Large intestine (tissue), 3 donors: ENCODE data around the gene RFC2. TPM values are rescaled to one million over a fixed set of nuclear protein-coding genes. Genes with fewer than 3 reads are reported as not detected.

Experiments used
- DNase-seq, 2 donors: peaks; one replicate each; pipeline versions ENCODE4 v3.0.0 to v3.0.0-alpha.2; 2013
- H3K27ac ChIP-seq: one replicate; pipeline ENCODE4 v1.5.1; 2013; ENCODE audit warnings: low read length
- H3K27me3 ChIP-seq: 2 replicates; pipeline ENCODE4 v1.6.1; 2013; ENCODE audit warnings: low read length; ENCODE audit not compliant: control insufficient read depth, insufficient read depth
- H3K36me3 ChIP-seq: 2 replicates; pipeline ENCODE4 v1.6.1; 2013; ENCODE audit warnings: low read length; ENCODE audit not compliant: control insufficient read depth, insufficient read depth
- H3K4me1 ChIP-seq: one replicate; pipeline ENCODE4 v1.6.1; 2013; ENCODE audit warnings: low read length; ENCODE audit not compliant: control insufficient read depth, insufficient read depth
- H3K4me3 ChIP-seq: one replicate; pipeline ENCODE4 v1.5.1; 2013; ENCODE audit warnings: low read length
- H3K9me3 ChIP-seq: one replicate; pipeline ENCODE4 v1.6.1; 2013; ENCODE audit warnings: mild to moderate bottlenecking, low read depth, low read length, moderate library complexity; ENCODE audit not compliant: control insufficient read depth
- WGBS: methylation state at CpG from one replicate; pipeline ENCODE4 v1.1.5; 2013; ENCODE audit warnings: low lambda C conversion rate; ENCODE audit not compliant: insufficient coverage; 5-methylcytosine and 5-hydroxymethylcytosine counted together
- polyA plus RNA-seq: library from polyadenylated mRNA; unstranded; fragments of 120-200 nt; gene quantifications from one replicate; pipeline ENCODE4 v1.2.1, GENCODE V29; 2013

RFC2 gene
- polyA plus RNA-seq, 1 donor: 19.5 TPM

GRCh38 chr7:74283858-74284447, 29.8 kb upstream of the RFC2 start:
- WGBS: no CpG with 5 or more reads among the region's 9 CpGs

GRCh38 chr7:74282748-74283459, 28.7 kb upstream of the RFC2 start:
- Histone ChIP-seq H3K9me3 (no peaks in the 10 kb centered on the region), H3K4me3 (no peak overlapping the region), H3K4me1 (peaks cover 34% of the 10 kb centered on the region), H3K27ac (no peak overlapping the region), H3K27me3 (no peaks in the 10 kb centered on the region), H3K36me3 (no peaks in the 10 kb centered on the region)
- no peak for DNase-seq
- 80% methylated on average over 1 of the region's 14 CpGs for WGBS

More at GRCh38 chr7:74283858-74284447, 29.8 kb upstream of the RFC2 start:
- Histone ChIP-seq H3K27me3 (no peaks in the 10 kb centered on the region), H3K36me3 (no peaks in the 10 kb centered on the region), H3K9me3 (no peaks in the 10 kb centered on the region), H3K4me3 (no peak overlapping the region), H3K27ac (peak overlapping the region; percentile 98), H3K4me1 (peaks cover 45% of the 10 kb centered on the region)
- DNase-seq: peak in 1 of 2 donors; percentile 31

GRCh38 chr7:74280985-74281384, 26.8 kb upstream of the RFC2 start:
- no peaks in the 10 kb centered on the region for H3K9me3 ChIP-seq
- no peak overlapping the region for H3K27ac ChIP-seq
- peaks cover 33% of the 10 kb centered on the region for H3K4me1 ChIP-seq
- no peak for DNase-seq
- H3K4me3 ChIP-seq: no peak overlapping the region
- no peaks in the 10 kb centered on the region for H3K36me3 ChIP-seq
- no peaks in the 10 kb centered on the region for H3K27me3 ChIP-seq
- no CpG with 5 or more reads among the region's 8 CpGs for whole genome bisulfite sequencing

DNA sequence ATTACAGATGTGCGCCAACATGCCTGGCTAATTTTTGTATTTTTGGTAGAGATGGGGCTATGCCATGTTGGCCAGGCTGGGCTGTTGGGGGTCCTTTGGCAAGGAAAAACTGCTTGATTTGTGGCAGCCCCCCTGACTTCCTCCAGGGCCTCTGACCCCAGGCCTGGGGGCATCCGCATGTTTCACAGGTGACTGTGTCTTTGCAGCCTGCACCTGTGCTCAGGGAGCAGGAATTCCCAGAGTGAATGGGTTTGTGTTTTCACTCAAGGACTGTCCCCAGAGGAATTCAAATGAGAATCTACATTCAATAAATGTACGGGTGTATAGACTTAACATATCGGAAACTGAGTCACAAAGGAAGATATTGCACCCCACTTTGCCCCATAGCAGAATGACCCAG, 23.4 kb upstream of the RFC2 start:
- no peaks in the 10 kb centered on the region for H3K36me3 ChIP-seq
- no CpG with 5 or more reads among the region's 4 CpGs for WGBS
- no peak overlapping the region for H3K27ac ChIP-seq
- no peak for DNase-seq
- H3K9me3 ChIP-seq: no peaks in the 10 kb centered on the region
- H3K4me1 ChIP-seq: peaks cover 15% of the 10 kb centered on the region
- H3K27me3 ChIP-seq: no peaks in the 10 kb centered on the region
- H3K4me3 ChIP-seq: no peak overlapping the region

- Histone ChIP-seq H3K4me3 (no peak overlapping the region), H3K27ac (no peak overlapping the region), H3K4me1 (peaks cover 11% of the 10 kb centered on the region), H3K36me3 (no peaks in the 10 kb centered on the region), H3K9me3 (no peaks in the 10 kb centered on the region), H3K27me3 (no peaks in the 10 kb centered on the region)
- 100% methylated on average over 1 of the region's 6 CpGs for WGBS
- no peak for DNase-seq
These were observed 21.2 kb upstream of the RFC2 start for GRCh38 chr7:74275401-74275881.

DNA sequence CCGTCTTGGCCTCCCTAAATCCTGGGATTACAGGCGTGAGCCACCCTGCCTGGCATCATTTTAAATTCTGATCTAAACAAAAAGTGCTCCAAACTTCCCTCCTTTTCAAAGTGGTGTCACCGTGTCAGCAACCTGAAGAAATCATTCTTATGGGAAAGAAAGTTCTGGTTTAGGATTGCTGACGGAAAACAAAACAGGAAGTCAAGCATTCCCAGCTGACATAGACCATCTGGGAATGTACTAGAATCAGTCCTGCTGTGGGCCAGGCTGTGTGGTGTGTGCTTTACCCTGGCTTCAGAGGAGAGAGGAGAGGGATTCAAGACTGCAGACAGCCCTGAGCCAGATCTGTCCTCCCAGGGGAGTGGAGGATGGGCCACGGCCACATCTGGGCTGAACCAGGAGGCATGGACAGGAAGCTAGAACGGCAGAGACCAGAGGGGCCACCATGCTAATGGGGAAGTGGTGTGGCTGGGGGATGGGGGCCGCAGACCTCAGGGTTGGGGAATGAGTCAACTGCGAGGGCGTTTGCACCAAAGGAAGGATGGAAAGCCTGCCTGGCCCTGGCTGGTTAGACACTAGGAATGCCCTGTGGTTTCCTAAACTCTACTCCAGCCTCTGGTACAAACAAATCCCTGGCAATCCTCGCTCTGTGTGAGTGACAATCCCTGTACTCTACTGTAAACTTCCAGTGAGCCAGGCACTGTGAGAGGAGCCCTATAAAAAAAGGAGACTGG, 18.3 kb upstream of the RFC2 start:
- H3K9me3 ChIP-seq: no peaks in the 10 kb centered on the region
- H3K4me1 ChIP-seq: no peaks in the 10 kb centered on the region
- H3K36me3 ChIP-seq: no peaks in the 10 kb centered on the region
- DNase-seq: peak in 1 of 2 donors; percentile 54
- no CpG with 5 or more reads among the region's 10 CpGs for WGBS
- H3K27ac ChIP-seq: peak overlapping the region; percentile 63
- H3K4me3 ChIP-seq: no peak overlapping the region
- H3K27me3 ChIP-seq: no peaks in the 10 kb centered on the region

GRCh38 chr7:74271742-74272141, 17.5 kb upstream of the RFC2 start:
- no peak for DNase-seq
- Histone ChIP-seq H3K36me3 (no peaks in the 10 kb centered on the region), H3K4me1 (no peaks in the 10 kb centered on the region), H3K27ac (peak overlapping the region; percentile 63), H3K4me3 (no peak overlapping the region), H3K9me3 (no peaks in the 10 kb centered on the region), H3K27me3 (no peaks in the 10 kb centered on the region)
- WGBS: no CpG with 5 or more reads among the region's 6 CpGs

DNA sequence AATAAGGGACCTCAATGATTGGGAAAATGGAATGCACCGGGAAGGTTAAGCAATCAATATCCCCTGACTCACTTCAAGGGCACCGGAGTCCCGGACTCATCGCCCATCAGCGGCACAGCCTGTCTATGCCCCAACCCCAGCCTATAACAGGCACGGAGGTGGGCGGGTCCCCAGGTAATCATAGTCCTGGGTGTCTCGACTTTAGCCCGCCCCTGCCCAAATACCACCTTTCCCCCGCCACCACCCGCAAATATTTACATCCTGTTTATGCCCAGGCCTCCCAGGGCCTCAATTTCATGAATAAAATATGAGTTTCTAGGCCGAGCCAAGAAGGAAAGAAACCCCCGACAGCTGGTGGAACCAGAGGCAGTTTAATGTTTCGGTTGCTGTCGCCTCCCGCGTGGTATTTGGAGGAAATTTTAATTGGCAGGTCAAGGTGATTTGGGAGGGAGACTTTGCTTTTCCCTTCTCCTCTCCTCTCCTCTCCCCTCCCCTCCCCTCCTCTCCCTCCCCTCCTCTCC, 15.6 kb upstream of the RFC2 start:
- no peak overlapping the region for H3K27ac ChIP-seq
- no peaks in the 10 kb centered on the region for H3K27me3 ChIP-seq
- peak overlapping the region; percentile 59 for H3K4me3 ChIP-seq
- WGBS: 0% methylated on average over 1 of the region's 17 CpGs
- no peaks in the 10 kb centered on the region for H3K4me1 ChIP-seq
- no peaks in the 10 kb centered on the region for H3K9me3 ChIP-seq
- peak in 1 of 2 donors; percentile 83 for DNase-seq
- H3K36me3 ChIP-seq: no peaks in the 10 kb centered on the region

DNA sequence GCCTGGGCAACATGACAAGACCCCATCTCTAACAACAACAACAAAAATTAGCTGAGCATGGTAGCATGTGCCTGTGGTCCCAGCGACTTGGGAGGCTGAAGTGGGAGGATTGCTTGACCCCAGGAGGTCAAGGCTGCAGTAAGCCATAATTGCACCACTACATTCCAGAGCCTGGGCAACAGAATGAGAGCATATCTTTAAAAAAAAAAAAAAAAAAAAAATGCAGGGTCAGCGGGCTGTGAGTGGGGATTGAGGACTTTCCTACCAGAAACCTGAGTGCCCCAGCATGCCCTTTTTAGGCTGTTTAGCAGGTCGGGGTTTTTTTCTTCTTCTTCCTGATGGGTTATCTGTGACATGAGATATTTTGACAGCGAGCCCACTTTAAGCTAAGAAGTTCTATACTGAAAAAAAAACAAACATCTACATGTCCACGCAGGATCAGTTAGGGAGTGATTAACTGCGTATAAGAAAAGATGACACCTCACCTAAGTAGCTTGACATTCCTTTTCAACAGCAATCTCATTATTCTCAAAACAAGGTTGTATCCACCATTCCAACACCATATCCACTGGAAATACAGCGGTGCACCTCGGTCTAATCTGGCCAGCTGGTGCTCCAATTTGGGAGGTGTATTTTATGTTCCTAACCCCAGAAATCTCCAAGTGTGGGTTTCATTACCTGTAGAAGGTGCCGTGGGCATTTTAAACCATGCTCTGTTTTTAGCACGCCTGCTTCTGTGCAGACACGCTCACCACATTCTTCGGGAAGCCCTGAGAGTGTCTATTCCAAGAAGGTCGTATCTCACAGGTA, 13.8 kb upstream of the RFC2 start:
- WGBS: 47% methylated on average over 2 of the region's 13 CpGs
- H3K36me3 ChIP-seq: no peaks in the 10 kb centered on the region
- no peaks in the 10 kb centered on the region for H3K9me3 ChIP-seq
- H3K4me3 ChIP-seq: no peak overlapping the region
- no peak for DNase-seq
- H3K27ac ChIP-seq: no peak overlapping the region
- no peaks in the 10 kb centered on the region for H3K27me3 ChIP-seq
- no peaks in the 10 kb centered on the region for H3K4me1 ChIP-seq
